ENCODE data around the gene TSPAN5.
A peak's percentile ranks its signal among the peaks of the same experiment; 100 is the strongest.

DNA sequence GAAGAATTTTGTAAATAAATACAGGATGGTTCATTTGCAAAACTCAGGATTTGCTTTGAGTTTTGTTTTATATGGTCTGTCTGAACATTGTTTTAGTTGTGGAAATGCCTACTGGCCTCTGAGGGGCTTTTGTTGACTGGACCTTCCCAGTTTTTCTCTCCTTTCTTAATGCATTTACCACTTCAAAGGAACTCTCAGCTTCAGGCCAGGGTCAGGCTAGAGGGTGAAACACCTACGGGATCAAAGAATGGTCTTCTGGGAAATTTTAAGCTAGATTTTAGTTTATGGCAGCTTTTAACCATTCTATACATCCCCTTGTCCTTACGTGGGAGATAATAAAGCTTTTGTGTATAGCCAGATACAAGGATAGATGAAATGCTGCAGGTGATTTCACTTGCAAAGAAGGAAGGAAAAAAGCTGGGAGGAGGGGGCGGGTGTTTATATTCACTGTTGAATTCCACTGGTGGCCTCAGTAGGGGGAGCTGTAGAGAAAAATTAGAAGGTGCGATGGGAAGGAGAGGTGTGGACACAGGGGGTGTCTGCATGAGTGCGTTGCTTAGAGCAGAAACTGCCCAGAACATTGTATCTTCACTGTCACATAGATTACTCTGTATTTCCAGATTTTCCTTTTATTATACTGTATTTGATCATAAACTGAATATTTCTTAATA lies 151.8 kb downstream of the TSPAN5 start:
- TF ChIP-seq, protein P1, sequence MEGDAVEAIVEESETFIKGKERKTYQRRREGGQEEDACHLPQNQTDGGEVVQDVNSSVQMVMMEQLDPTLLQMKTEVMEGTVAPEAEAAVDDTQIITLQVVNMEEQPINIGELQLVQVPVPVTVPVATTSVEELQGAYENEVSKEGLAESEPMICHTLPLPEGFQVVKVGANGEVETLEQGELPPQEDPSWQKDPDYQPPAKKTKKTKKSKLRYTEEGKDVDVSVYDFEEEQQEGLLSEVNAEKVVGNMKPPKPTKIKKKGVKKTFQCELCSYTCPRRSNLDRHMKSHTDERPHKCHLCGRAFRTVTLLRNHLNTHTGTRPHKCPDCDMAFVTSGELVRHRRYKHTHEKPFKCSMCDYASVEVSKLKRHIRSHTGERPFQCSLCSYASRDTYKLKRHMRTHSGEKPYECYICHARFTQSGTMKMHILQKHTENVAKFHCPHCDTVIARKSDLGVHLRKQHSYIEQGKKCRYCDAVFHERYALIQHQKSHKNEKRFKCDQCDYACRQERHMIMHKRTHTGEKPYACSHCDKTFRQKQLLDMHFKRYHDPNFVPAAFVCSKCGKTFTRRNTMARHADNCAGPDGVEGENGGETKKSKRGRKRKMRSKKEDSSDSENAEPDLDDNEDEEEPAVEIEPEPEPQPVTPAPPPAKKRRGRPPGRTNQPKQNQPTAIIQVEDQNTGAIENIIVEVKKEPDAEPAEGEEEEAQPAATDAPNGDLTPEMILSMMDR (conservative IDR thresholded peaks at IDR 0.05) = peak; percentile 37; the same call in 1 of the 2 replicates
- no peak for TF ChIP-seq EZH2 (IDR thresholded peaks at IDR 0.05; ENCODE audit: low read depth)
